Coronary artery (tissue), 2 donors: ENCODE measurements around the gene PPIH.
"Not testable (repeated sequence)": the region's sequence is repeated elsewhere in the genome, so short reads cannot be mapped to it uniquely, and the experiment has no call there.

Experiments used
- DNase-seq: peaks from one replicate; pipeline ENCODE4 v3.0.0-alpha.2; 2017; ENCODE audit warnings: low spot score
- H3K27ac ChIP-seq, 2 donors: fragments of 200-600 bp; sonication (generic); one replicate each; pipeline ENCODE4 v1.5.1; 2016 to 2019
- H3K4me3 ChIP-seq: fragments of 200-600 bp; sonication (generic); 2 replicates; pipeline ENCODE4 v1.5.1; 2016; ENCODE audit warnings: mild to moderate bottlenecking, moderate library complexity
- TF ChIP-seq, protein P1 (sequence below): fragments of 200-600 bp; sonication (generic); IDR thresholded peaks from one replicate; pipeline ENCODE4 v1.5.1; 2019; ENCODE audit warnings: antibody characterized with exemption

The PPIH gene

DNA sequence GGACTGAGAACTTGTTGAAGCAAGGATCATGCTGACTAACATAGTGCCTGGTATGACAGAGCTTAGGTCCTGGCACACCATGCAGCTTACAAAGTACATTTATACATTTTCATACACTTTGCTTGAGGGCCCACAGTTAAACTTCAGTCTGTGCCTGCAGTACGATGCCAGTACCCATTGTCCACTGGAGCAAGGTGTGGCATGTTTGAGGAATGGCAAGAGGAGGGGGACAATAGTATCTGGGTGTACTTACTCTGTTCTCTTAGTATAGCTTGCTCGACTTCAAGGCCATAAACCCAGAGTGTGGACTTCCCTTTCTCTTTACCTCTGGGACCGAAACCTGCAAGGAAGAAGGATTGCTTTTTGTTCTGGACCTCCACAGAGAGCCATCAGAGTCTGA is 17.2 kb downstream of the PPIH start:
- DNase-seq = no peak
- Histone ChIP-seq H3K4me3 (no peak overlapping the region), H3K27ac (no peak overlapping the region)
- TF ChIP-seq, protein P1, sequence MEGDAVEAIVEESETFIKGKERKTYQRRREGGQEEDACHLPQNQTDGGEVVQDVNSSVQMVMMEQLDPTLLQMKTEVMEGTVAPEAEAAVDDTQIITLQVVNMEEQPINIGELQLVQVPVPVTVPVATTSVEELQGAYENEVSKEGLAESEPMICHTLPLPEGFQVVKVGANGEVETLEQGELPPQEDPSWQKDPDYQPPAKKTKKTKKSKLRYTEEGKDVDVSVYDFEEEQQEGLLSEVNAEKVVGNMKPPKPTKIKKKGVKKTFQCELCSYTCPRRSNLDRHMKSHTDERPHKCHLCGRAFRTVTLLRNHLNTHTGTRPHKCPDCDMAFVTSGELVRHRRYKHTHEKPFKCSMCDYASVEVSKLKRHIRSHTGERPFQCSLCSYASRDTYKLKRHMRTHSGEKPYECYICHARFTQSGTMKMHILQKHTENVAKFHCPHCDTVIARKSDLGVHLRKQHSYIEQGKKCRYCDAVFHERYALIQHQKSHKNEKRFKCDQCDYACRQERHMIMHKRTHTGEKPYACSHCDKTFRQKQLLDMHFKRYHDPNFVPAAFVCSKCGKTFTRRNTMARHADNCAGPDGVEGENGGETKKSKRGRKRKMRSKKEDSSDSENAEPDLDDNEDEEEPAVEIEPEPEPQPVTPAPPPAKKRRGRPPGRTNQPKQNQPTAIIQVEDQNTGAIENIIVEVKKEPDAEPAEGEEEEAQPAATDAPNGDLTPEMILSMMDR = no peak

DNA sequence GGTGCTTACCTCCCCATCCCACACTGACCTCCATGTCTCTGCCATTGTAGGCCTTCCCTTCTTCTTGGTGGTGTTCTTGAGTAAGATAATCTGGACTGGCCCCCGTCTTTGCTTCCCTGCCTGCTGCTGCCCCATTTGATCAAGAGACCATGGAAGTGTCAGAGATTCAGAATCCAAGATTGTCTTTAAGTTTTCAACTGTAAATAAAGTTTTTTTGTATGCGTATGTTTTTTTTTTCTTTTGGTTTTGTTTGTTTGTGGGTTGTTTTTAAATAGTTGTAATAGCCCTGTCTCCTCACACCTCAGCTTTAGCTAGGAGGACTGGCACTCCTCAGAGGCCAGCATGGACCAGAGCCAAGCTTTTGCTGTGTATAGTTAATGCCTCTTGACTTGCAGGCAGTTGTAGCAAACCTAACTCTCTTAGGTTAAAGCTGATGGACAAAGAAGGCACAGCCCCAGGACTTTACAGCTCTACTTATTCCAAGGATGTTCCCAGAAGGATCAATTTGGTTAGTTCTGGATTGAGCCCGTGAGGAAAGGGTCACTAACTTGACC is 18.4 kb downstream of the PPIH start:
- Histone ChIP-seq H3K4me3 (no peak overlapping the region), H3K27ac (no peak overlapping the region)
- DNase-seq = no peak
- TF ChIP-seq, protein P1 = no peak

DNA sequence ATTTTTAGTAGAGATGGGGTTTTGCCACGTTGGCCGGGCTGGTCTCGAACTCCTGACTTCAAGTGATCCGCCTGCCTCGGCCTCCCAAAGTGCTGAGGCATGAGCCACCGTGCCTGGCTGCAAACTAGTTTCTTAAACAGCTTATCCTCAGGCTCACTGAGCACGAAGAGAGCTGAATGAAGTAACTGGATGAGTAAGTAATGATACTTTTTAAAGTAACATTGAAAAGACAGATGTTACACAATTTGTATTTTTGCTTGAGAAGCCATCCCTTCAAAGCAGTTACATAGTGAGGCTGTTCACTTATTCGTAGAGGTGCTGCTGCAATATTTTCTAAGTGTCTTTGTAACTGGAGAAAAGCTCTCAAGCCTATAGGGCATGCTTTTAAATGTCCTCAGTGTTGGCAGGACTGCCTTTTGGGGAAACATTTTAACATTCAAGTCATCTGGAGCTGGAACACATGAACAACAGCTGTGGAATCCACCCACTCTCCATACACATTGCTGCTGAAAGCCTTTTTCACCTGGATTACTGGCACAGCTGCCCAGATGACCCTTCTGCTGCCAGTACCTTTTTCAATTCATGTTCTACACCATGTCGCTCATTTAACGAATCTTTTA is 21.3 kb downstream of the PPIH start:
- TF ChIP-seq, protein P1 = no peak
- DNase-seq = no peak
- Histone ChIP-seq H3K4me3 (no peak overlapping the region), H3K27ac (no peak overlapping the region)

DNA sequence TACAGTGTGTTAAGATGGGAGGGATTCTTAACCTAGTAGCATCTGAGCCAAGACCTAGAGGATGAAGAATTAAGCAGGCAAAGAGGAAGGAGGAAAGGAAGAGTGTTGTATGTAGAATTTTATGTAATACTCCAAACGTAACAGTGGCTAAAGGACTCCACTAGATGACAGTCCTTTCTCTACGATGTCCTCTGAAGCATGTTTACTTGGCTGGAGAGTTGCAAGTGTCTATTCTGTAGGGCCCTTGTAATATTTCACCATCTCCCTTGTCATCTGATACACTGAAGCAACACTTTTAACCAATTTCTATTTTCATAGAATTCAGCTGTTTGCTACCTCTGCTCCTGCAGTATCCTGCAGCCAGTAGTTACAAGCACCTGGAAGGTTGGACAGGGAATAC is 21.8 kb downstream of the PPIH start:
- no peak overlapping the region for H3K27ac ChIP-seq
- TF ChIP-seq, protein P1 = no peak
- DNase-seq = no peak
- no peak overlapping the region for H3K4me3 ChIP-seq

DNA sequence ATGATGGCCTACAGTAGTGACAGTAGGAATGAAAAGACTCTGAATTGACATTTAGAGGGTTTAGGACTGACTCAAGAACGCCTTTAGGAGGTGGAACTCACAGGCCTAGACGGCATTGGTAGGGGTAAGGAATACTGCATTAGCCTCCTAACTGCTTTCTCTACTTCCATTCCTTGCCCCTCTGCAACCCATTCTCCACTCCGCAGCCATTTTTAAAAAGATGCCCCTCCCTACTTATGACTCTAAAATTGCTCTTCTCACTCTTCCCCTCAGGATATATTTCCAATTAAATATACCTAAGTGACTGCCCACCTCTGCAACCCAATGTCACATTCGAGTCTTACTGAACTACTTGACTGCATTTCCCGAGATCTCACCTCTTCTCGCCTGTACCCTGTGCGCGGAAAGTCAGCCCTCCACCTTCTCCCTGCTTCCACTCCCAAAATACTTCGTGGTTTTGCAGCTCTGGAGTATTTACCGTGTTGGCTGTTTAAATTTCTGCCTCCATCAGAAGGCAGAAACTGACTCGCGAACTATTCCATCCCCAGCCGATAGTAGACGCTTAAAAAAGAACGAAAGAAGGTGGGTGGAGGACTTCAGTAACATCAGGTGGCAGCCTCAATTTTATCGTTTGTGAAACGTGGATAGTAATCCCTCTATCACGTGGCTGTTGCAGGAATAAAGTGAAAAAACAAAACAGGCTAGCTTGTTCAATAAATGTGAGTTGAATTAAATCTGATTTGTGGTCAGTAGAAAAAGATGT is 22.9 kb downstream of the PPIH start:
- no peak for DNase-seq
- Histone ChIP-seq H3K27ac (peak overlapping the region; percentile 83 to 99), H3K4me3 (peak overlapping the region; percentile 99)
- TF ChIP-seq, protein P1 = no peak

DNA sequence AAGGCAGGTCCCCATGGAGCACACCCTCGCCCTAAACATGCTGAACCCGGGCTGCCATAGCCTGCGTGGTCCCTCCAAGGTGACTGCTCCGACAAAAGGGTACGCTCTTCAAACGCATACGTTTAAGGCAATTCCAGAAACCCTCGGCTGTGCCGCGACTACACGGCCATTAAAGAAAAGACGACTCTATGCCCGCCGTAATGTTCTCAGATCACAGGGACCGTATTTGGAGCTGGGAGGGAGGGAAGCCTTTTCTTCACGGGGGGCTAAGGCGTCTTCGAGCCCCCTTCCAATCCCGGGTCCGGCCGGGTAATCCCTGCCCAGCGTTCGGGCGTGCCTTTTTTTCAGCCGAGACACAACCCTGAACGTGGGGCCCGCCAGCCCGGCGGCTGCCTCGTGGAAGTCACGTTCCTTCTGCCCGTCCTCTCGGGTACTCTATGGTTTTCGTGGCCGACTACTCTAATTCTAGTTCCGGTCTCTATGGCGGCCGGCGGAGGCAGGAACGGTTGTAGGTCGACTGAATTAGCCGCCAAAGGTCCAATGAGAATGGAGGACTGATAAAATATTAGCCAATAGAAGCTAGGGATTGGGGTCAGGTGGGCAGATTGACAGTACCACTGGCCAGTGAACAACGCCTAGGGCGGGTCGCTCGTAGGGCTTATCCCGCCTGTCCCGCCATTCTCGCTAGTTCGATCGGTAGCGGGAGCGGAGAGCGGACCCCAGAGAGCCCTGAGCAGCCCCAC is 23.7 kb downstream of the PPIH start, which contains the start of gene YBX1:
TSS of gene YBX1 (plus strand) at position 678 of the 743 bp plus-strand sequence. CDS start 148 bp downstream, outside the sequence.
- TF ChIP-seq, protein P1 = no peak
- Histone ChIP-seq H3K4me3 (peak within 1 kb of the TSS; percentile 99), H3K27ac (peak within 1 kb of the TSS; percentile 90 to 99)
- peak; percentile 98 for DNase-seq

DNA sequence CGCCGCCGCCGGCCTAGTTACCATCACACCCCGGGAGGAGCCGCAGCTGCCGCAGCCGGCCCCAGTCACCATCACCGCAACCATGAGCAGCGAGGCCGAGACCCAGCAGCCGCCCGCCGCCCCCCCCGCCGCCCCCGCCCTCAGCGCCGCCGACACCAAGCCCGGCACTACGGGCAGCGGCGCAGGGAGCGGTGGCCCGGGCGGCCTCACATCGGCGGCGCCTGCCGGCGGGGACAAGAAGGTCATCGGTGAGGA is 24.2 kb downstream of the PPIH start:
- Histone ChIP-seq H3K4me3 (peak overlapping the region; percentile 99), H3K27ac (peak overlapping the region; percentile 90 to 99)
- DNase-seq = not testable (repeated sequence)
